ENCODE results near the gene HDLBP. TPM values are rescaled to one million over a fixed set of nuclear protein-coding genes. Genes with fewer than 3 reads are reported as not detected.

The HDLBP gene
- polyA plus RNA-seq, 3 donors = 50.4 to 73.1 (median 69.9) TPM

GRCh38 chr2:241202681-241203080 is 112.8 kb downstream of the HDLBP start:
- intact Hi-C loops (cut with micrococcal nuclease) = no loop called here
- no peaks in the 10 kb centered on the region for H4K20me1 ChIP-seq (ENCODE audit: insufficient read depth, low read length)
- TF ChIP-seq CTCF (IDR thresholded peaks at IDR 0.05) = no peak
- no peak overlapping the region for H3K27ac Mint-ChIP-seq
- H3K27me3 ChIP-seq (ENCODE audit: control insufficient read depth in 2 of 2, insufficient read depth in 2 of 2, low read length in 2 of 2) = no peaks in the 10 kb centered on the region
- peaks cover 0 to 1% (median 1%) of the 10 kb centered on the region in 3 donors for H3K27me3 Mint-ChIP-seq (ENCODE audit: low read depth in 3 of 3)
- H3K36me3 Mint-ChIP-seq = no peaks in the 10 kb centered on the region
- H3K9me3 Mint-ChIP-seq = no peaks in the 10 kb centered on the region
- no peak overlapping the region for H3K27ac ChIP-seq (ENCODE audit: low read depth in 1 of 2, low read length in 2 of 2)
- H3K9ac ChIP-seq (ENCODE audit: insufficient read depth, low read length, poor library complexity, severe bottlenecking) = no peak overlapping the region
- DNase-seq = no peak
- H3K4me1 ChIP-seq (ENCODE audit: control insufficient read depth in 1 of 2, insufficient read depth in 2 of 2, low read length in 2 of 2) = peaks cover 3 to 8% of the 10 kb centered on the region in 2 donors
- no peaks in the 10 kb centered on the region for H3K9me3 ChIP-seq (replicated peaks in 1 of 2; ENCODE audit: control insufficient read depth in 1 of 2, insufficient read depth in 1 of 2, low read length in 2 of 2)
- no peaks in the 10 kb centered on the region for H3K79me2 ChIP-seq (ENCODE audit: insufficient read depth, low read length)
- H3K4me3 Mint-ChIP-seq = no peak overlapping the region
- no peaks in the 10 kb centered on the region for H3K36me3 ChIP-seq (replicated peaks in 1 of 2; ENCODE audit: control insufficient read depth in 1 of 2, insufficient read depth in 2 of 2, low read length in 2 of 2)
- H3K4me2 ChIP-seq (replicated peaks; ENCODE audit: extremely low read depth, low read length, poor library complexity, severe bottlenecking) = no peak overlapping the region
- H2AFZ ChIP-seq (ENCODE audit: insufficient read depth, low read depth, low read length, poor library complexity, severe bottlenecking) = no peak overlapping the region
- H3K4me1 Mint-ChIP-seq = peaks cover 9% of the 10 kb centered on the region
- H3K4me3 ChIP-seq (replicated peaks in 1 of 3; ENCODE audit: low read depth in 2 of 3, low read length in 3 of 3) = no peak overlapping the region
- WGBS (ENCODE audit: insufficient coverage) = 94% methylated on average over 5 of the region's 9 CpGs

DNA sequence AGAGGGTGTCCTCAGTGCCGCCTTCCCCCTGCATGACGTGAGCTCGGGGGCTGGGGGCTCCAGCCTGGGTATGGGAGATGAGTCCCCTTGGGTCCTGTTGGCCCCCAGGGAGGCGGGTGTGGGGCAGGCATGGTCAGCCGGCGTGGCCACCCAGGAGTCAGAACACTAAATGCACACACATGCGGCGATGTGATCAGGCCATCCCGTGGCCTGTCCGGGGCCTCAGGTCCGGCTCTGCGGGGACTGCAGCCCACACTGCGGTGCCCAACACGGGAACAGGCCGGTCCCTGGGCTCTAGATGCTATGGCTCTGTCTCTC is 113.2 kb downstream of the HDLBP start:
- no peaks in the 10 kb centered on the region for H3K79me2 ChIP-seq (ENCODE audit: insufficient read depth, low read length)
- Mint-ChIP-seq H3K4me1 (peaks cover 9% of the 10 kb centered on the region), H3K27ac (no peak overlapping the region), H3K9me3 (no peaks in the 10 kb centered on the region), H3K4me3 (no peak overlapping the region), H3K36me3 (no peaks in the 10 kb centered on the region), H3K27me3 (ENCODE audit: low read depth in 3 of 3) (peaks cover 0 to 1% (median 0%) of the 10 kb centered on the region in 3 donors)
- H3K27ac ChIP-seq (ENCODE audit: low read depth in 1 of 2, low read length in 2 of 2) = no peak overlapping the region
- no peak for TF ChIP-seq CTCF (IDR thresholded peaks at IDR 0.05)
- 90% methylated on average over 14 of the region's 15 CpGs for WGBS (ENCODE audit: insufficient coverage)
- H3K4me2 ChIP-seq (replicated peaks; ENCODE audit: extremely low read depth, low read length, poor library complexity, severe bottlenecking) = no peak overlapping the region
- peaks cover 3 to 8% of the 10 kb centered on the region in 2 donors for H3K4me1 ChIP-seq (ENCODE audit: control insufficient read depth in 1 of 2, insufficient read depth in 2 of 2, low read length in 2 of 2)
- no peak overlapping the region for H2AFZ ChIP-seq (ENCODE audit: insufficient read depth, low read depth, low read length, poor library complexity, severe bottlenecking)
- no peak for DNase-seq
- intact Hi-C loops (cut with micrococcal nuclease) = no loop called here
- H3K9me3 ChIP-seq (replicated peaks in 1 of 2; ENCODE audit: control insufficient read depth in 1 of 2, insufficient read depth in 1 of 2, low read length in 2 of 2) = no peaks in the 10 kb centered on the region
- H4K20me1 ChIP-seq (ENCODE audit: insufficient read depth, low read length) = no peaks in the 10 kb centered on the region
- no peaks in the 10 kb centered on the region for H3K27me3 ChIP-seq (ENCODE audit: control insufficient read depth in 2 of 2, insufficient read depth in 2 of 2, low read length in 2 of 2)
- H3K4me3 ChIP-seq (replicated peaks in 1 of 3; ENCODE audit: low read depth in 2 of 3, low read length in 3 of 3) = no peak overlapping the region
- H3K9ac ChIP-seq (ENCODE audit: insufficient read depth, low read length, poor library complexity, severe bottlenecking) = no peak overlapping the region
- no peaks in the 10 kb centered on the region for H3K36me3 ChIP-seq (replicated peaks in 1 of 2; ENCODE audit: control insufficient read depth in 1 of 2, insufficient read depth in 2 of 2, low read length in 2 of 2)
